HG03571 (cell line): ENCODE measurements around the gene EDAR.

Experiments
- ATAC-seq: cut with Tn5 transposase; IDR thresholded peaks from one replicate; pipeline ENCODE4 v1.9.1; 2021; ENCODE audit not compliant: unreplicated experiment

EDAR gene

DNA sequence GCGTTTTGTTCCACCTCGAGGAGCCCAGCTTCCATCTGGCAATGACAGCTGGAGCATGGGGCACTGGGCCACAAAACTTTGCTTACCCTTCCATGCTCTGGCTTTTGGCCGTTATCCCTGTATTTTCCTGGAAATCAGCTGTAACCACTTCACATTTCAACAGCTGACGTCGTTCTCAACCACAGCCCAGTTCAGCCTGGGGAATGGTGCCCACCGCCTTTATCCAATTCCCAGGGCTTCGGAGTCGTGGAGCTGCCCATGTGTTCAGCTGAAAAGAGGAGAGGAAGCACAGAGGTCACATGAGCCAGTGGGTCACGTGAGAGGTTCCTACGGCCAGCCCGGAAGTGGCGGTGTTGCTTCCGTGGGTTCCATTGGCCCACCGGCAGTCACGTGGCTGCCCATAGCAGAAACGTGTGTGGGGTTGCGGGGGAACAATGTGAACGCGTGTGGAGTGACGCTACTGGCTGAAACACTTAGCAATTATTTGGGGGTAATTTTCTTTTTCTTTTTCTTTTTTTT, 16.7 kb upstream of the EDAR start:
- ATAC-seq, result no peak

DNA sequence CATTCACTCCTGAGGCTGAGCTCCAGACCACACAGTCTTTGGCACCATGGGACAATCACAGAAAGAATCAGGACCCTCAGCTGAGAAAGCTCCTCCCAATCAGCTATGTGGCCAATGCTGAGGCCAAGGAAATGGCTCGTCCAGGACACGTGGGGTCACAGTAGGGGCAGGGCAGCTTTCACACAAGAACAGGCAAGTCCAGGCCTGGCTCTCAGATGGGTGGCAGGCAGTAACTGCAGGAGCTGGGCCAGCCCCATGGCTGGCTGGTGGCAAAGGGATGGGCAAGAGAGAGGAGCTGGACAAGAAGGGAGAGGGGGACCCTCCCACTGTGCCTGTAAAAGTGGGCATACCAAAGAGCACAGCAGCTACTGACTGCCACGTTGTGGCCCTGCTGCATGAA, 12.2 kb upstream of the EDAR start:
- ATAC-seq, result no peak

DNA sequence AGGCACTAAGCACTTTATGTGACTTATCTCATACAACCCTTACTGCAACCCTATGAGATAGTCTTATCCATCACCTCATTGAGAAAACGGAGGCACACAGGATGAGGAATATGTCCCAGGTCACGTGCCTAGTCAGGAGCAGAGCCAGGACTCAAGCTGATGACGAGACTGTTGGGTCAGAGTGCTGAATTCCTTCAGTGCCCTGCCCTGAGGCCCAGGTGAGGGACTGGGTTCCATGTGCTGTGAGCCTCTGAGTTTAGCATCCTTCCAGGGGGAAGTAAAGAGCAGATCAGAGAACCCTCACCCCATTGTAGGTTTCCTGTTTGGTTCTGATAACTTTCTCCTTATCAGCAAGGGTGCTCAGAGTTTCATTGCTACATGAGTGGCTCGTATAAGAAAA, 11.7 kb upstream of the EDAR start:
- ATAC-seq, result no peak

DNA sequence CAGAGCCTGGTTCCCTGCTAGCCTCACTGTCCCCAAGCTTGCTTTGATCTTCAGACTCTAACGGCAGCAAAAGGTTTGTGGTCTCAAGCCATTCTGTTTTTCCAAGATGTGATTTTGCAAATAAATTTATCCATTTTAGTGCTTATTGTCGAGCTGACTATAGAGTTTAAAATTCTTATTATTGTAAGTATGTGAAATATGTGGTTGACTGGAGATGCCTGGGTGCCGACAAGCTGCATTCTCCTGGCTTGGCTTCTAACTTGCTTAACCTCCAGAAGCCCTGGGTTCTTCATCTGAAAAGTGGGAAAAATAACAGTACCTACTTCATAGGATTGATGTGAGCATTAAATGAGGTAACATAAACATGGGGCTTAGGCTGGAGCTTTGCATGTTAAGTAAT, 9.9 kb upstream of the EDAR start:
- no peak for ATAC-seq

DNA sequence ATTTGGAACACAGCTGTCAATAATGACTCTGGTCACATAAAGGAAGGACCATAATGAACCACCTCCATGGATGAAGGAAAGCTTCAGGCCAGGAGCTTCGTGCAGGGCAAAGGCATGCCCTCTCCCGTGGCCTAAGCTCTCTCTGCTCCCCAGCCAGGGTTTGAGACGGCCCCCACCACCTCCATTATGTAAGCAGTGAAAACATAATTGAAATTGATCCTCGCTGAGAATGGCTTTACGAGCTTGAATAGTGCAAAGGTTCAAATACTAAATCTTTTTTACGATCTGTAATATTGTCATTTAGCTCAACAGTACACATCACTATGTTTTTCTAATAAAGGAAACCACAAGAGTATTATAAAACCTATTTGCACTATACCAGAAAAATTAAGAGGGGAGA, 5.2 kb upstream of the EDAR start:
- ATAC-seq, result no peak

DNA sequence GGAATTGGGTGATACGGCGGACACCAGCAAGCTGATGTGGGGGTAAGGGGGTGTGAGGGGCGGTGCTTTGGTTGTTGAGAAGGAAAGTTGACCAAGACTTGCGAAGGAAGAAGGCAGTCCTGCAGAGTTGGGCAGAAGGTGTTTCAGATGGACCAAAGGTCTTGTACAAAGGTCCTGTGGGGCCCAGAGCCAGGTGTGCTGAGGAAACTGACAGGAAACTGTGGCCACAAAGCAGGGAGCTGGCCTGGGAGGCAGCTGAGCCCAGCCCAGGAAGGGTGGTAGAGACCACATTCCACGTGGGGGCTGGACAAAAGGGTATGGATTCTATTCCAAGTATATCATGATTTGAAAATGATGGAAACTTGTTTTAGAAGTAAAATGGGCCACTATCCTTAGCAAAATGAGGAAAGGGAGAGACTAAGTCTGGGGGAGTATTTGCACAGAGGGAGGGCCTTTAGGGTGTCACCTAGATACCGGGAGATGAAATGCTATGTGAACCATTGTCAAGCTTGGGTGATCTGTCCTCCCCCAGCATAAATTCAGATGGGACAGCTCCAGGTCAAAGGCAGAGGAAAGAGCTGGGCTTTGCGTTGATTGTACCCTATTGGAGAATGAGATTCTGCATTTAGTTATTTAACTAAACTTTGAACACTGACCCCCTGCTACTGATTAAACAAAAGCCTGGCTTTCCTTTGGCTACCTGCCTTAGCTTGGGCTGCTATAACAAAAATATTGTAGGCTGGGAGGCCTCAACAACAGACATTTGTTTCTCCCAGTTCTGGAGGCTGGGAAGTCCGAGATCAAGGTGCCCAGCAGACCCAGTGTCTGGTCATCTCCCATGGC, 4.3 kb upstream of the EDAR start:
- no peak for ATAC-seq

DNA sequence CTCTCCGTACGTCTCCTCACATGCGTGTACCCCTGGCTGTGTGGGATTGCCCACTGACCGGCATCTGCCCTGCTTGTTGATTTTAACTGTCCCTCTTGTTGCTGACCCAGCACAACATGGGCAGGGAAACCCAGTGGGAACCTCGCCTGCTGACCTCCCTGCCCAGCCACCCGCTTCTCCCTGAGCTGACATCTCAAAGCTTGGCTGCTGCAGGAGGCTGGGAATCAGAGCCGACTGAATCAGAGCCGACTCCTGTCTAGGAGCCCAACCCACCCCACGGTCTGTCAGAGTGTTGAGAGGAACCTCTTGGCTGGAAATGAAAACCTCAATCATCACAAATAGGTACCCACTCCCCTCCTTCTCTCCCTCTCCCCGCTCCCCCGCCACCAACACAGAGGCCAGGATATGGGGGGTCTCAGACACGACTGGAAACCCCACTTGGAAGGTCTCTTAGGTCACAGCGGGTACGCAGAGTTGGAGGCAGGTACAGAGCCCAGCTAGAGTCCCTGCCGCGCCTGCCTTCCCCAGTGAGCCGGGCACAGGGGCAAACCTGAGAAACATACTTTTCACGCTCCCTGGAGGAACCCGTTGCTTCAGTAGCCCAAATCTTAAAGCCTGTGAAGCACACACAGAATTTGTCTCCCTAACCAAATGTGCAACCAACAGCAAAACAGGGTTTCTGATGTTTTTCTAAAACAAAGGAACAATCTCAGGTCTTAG, 784 bp downstream of the EDAR start:
- ATAC-seq, result no peak

DNA sequence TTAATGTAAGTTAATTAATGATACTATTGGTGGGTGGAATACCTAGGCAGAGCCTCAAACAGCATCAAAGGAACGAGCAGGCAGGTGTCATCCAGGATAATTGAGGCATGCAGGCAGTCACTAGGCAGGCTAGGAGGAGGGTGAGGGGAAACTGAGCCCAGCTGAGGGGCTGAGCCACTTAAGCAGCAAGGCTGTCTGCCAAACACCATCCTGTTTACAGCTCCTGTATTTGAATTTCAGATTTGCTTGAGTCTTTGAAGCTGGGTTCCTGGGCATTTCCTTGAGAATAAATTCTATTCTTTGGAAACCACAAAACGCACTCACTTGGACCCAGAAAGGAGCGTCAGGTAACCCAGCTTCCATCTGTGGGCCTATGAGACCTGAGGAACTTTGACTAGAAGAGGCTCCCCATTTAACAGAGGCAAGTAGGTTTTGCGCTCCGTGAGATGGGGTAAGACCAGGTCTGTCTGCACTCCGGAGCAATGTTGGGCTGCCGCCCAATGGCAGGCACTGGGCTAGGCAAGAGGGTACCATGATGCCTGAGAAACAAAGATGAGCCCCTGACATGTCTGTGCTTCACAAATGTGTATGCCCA, 2.0 kb downstream of the EDAR start:
- ATAC-seq, result no peak

DNA sequence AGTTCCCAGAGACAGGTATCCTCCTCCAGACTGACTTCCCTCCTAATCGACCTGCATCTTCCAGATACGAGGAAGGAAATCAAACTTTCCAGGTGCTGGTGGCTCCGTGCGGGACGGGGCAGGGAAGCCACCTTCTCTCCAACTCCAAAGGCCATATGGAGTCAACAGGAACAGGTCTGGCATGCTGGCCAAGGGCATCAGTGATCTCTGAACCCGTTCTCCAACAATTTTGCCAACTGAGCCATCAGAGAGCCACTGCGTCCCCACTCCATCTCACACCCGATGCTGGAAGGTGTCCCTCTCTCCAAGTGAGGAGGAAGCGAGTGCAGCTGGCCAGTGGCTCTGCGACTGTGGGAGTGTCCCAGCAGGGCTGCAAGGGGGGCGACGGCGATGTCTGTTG, 5.4 kb downstream of the EDAR start:
- ATAC-seq, result no peak

DNA sequence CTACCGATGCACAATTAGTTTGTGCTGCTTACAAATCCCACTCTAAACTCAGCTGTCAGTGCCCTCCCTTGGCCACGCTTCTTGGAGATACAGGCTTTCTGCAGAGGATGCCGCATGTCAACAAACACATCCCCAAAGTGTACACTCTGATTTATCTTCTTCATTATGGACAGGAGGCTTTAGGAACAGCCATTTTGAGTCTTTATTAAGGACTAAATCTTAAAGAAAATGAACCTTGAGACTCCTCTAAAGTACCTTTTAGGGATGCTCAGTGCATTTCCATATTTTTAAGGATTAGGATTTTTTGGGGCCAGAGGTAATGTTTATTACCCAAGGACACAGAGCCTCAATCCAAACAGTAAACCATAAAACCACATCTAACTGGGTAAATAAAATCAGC, 6.0 kb downstream of the EDAR start:
- no peak for ATAC-seq

DNA sequence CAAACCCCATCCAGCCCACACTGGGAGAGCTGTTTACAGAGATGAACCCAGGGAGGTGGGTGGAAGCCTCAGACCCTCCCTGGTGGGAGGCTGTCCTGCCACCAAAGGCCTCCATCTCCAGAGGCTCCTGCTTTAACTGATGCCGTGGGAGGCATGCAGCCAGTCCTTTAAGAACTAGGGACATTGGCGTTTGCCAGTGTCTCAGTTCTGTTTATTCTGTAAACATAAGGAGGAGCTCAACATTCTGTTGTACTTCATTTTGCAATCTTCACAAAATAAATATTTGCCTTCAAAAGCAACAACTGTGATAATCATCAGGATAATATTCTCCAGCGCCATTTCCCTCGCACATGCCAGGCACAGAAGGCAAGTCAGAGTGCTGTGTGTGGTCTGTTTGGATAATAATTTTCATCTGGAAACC, 6.8 kb downstream of the EDAR start:
- ATAC-seq, result no peak

DNA sequence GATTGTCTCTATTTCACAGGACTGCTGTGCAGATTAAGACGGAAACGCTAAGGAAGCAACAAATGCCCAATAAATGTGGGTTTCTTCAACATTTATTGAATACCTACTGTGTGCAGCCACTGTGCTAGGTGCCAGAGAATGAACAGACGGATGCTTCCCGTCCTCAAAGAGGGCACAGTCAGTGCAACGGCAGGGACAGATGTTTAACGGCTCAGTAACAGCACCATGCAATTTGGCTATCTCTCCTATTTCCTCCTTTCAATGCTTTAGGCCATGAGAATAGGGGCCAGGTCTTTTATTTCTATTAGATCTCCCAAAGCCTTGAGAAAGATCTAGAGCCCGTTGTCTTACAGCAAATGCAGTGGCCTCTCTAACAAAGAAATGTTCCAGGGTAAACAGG, 7.2 kb downstream of the EDAR start:
- no peak for ATAC-seq

DNA sequence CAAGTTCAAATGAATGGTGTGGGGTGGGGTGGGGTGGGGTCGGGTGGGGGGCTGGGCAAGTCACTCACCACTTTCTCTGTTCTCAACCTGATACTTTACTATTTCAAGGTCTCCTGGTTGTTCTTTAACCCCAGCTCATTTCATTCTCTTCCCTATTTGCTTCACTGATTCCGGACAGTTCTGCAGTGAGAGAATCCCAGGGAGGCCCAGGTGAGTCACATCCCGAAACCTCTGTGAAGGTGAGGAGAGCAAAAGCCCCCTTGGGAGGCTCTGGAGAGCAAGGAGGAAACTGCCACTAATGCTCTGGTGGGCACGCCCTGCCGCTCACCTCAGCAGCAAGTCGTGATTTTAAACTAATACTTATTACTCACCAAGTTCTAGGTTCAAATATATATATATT, 8.9 kb downstream of the EDAR start:
- ATAC-seq, result no peak

DNA sequence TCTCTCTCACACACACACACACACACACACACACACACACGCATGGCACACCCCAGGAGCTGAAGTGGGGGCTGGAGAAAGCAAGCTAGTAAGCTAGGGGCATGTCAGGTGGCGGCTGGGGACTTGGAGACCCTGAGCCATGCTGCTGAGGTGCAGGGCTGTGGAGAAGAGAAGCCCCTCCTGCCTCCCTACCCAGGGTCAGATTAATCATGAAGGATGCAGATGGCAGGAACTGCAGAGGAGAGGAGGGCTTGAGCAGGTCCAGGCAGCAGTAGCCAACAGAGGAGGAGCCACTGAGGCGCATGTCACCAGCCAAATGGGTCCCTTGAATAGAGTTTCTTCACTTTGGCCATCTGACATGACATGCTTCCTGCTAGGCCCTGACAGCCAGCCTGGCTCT, 9.6 kb downstream of the EDAR start:
- ATAC-seq, result no peak

DNA sequence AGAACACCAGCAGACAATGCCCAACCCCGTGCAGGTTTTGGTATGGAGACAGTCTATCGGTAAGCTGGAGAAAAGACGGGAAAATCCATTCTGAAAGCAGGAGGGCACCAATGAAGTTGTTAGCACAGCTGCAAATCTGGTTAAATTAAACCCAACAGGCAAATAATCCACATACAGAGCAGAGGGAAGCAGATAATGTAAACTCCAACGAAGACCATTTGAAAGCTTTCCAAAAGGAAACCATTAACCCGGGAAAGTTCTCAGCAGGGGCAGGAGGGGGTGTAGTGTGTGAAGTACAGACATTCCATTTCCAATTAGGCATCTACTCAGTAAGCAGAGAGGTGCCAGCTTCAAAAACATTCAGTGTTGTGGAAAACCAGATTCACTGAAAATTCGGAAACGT, 10.3 kb downstream of the EDAR start:
- ATAC-seq, result no peak

DNA sequence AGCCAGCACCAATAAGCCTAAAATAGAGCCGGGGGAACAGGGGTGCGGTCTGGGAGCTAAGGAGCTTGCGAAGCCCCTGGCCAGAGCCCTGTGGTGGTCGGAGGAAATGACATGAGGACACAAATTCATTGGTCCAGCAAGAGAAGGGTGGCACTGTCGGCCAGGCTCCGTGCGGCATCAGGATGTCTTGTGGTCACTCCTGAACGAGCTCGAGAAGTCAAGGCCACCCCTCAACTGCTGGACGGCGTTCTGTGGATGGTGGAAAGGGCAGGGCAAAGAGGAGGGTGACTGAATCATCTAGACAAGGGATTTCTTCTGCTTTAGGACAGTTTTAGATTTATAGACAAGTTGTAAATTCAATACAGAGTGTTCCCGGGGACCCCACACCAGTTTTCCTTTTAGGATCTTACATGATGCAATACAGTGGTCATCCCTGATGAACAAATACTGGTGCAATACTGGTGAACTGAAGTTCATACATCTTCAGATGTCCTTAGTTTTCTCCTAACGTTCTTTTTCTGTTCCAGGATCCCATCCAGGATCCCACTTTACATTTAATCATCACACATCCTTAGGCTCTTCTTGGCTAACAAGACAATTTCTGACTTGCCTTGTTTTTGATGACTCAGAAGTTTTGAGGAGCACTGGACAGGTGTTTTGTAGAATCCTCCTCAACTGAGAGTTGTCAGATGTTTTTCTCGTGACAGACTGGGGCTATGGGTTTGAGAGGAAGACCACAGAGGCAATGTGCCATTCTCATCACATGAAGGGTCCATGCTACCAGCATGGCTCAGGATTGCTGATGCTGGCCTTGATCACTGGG, 13.2 kb downstream of the EDAR start:
- no peak for ATAC-seq

DNA sequence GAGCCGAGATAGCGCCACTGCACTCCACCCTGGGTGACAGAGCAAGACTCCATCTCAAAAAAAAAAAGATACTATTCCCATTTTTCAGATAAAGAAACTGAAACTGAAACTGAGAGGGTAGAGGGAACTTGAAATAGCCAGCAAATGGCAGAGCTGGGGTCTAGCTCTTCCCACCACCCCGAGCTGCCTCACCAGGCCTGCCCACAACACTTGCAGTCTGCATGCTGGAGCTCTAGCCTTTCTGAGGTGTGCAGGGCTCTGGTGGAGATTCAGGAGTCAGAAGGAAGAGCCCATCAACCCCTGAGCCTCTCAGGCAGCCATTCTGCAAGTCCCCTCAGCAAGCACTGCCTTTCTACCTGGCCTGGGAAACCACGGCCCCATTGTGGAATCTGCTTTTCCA, 14.3 kb downstream of the EDAR start:
- ATAC-seq, result no peak

DNA sequence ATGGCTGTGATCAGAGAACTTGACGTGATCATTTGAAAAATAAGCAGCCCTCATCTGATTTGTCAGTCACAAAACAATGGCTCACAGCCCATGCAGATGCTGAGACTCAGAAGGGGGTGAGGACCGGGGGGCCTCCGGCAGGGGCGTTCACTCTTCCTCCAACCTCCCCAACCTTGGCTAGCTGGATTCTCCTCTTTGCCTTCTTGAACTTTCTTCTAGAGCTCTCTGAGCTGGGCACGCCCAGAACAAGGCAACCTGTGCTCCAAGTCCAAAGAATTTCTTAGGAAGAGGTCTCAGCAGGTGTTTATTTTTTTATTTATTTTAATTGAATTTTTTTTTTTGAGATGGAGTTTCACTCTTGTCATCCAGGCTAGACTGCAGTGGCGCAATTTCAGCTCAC, 16.4 kb downstream of the EDAR start:
- no peak for ATAC-seq

DNA sequence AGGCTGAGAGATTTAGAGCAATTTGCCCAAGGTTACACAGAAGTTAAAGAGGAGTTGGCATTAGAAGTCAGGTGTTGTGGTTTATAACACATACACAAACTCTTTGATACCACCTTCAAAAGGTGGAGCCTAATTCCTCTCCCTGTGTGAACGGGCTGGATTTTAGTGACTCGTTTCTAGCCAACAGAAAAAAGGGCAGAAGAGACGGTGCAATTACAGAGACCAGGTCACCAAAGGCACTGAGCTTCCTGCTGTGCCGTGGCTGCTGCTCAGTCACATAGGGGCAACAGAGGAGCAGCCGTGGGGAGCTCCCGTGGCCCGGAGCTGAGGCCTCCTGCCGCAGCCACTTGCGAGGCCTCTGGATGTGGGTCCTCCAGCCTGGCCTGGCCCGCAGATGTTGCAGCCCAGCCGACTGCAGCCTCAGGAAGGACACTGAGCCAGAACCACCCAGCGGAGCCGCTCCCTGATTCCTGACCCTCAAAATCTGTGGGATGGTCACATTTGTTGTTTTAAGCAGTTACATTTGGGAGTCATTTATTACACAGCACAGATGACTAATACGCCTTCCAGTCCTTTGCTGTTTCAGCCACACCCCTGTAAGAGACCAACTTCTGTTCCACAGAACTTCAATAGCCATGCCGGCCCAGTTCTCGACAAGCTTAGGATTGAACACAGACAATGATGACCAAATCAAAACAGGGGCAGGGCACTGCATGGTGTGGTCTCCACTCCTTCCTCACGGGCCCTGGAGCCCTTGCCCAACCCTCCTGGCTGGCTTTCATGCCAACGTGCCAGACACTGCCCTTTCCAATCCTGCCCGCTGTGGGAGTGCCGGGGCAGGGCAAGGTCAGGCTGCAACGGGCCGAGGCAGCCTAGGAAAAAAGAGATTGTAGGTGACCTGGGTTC, 17.1 kb downstream of the EDAR start:
- no peak for ATAC-seq

DNA sequence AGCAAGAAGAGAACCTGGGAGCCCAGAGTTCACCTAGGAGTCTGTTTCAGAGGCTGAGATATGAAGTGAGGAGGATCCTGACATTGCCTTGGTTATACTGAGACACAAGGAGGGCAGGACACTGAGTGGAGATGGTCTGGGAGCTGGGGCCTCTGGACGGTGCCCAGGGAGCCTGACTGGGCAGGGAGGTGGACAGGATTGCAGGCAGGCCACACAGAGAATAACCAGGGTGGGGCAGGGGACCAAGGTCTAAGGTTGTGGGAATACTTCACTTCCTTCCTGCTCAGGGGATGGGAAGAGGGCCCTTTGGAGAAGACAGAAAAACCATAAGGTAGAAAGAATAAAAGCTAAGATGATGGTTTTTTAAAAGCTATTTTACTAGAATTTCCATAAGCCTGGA, 18.7 kb downstream of the EDAR start:
- no peak for ATAC-seq
